ENCODE results near the gene SEC22A. TPM values are rescaled to one million over a fixed set of nuclear protein-coding genes. Genes with fewer than 3 reads are reported as not detected.

SEC22A gene
- total and polyA plus RNA-seq, 2 of the 13 experiments (the other 11 are each of a cell fraction or from before 2014, with no cell fraction given), result 14.1 to 17.3 TPM

- no peak for DNase-seq (ENCODE audit: low spot score)
- H2AFZ ChIP-seq (ENCODE audit: low read length), result no peak overlapping the region
- H3K4me2 ChIP-seq (ENCODE audit: low read depth, low read length), result no peak overlapping the region
- ChIA-PET POLR2A (no interaction called here), CTCF (ENCODE audit: low intra/inter-chr PET ratio, low total read pairs) (no interaction called here)
- H3K27me3 ChIP-seq (ENCODE audit: control insufficient read depth in 1 of 2, insufficient read depth in 2 of 2, low read length in 2 of 2), result no peaks in the 10 kb centered on the region
- BruUV-seq (replicated peaks), result no TSS peak
- H3K9me3 ChIP-seq (ENCODE audit: low read length), result no peaks in the 10 kb centered on the region
- TF ChIP-seq ZNF839 (CRISPR knock-in tag; IDR thresholded peaks at IDR 0.05; ENCODE audit: borderline replicate concordance) (no peak), ZNF770 (CRISPR knock-in tag; IDR thresholded peaks at IDR 0.05) (peak; percentile 90)
- WGBS (ENCODE audit: low lambda C conversion rate), result 81% methylated on average over 2 of the region's 2 CpGs
- no peak overlapping the region for H3K27ac ChIP-seq (ENCODE audit: extremely low read length, insufficient read depth, low read length)
- FAIRE-seq, result no peak
- peaks cover 7 to 25% of the 10 kb centered on the region in 2 experiments; a peak in 4 of 5 replicates for H3K36me3 ChIP-seq (replicated peaks in 1 of 2; ENCODE audit: control insufficient read depth in 1 of 2, insufficient read depth in 2 of 2, low read length in 2 of 2)
- no peaks in the 10 kb centered on the region for H3K79me2 ChIP-seq (ENCODE audit: insufficient read depth, low read length)
- ATAC-seq, result no peak
- no peaks in the 10 kb centered on the region for H4K20me1 ChIP-seq (ENCODE audit: insufficient read depth, low read length)
- peaks cover 14% of the 10 kb centered on the region for H3K4me1 ChIP-seq (ENCODE audit: insufficient read depth, low read length)
- H3K4me3 ChIP-seq (replicated peaks in 1 of 3; ENCODE audit: insufficient read depth in 1 of 3, low read depth in 2 of 3, low read length in 3 of 3), result no peak overlapping the region
- H3K9ac ChIP-seq (ENCODE audit: insufficient read depth, low read depth, low read length), result no peak overlapping the region
- intact Hi-C loops (cut with micrococcal nuclease; ENCODE audit: unreplicated experiment) (no loop called here), in situ Hi-C loops (cut with HindIII; ENCODE audit: extremely low pct_ligation_motif_present, low pct_unique_long_range_greater_than_20kb) (no loop called here)
Observed at GRCh38 chr3:123168605-123169004, 33.1 kb upstream of the SEC22A start.

- Histone ChIP-seq H3K4me3 (replicated peaks in 1 of 3; ENCODE audit: insufficient read depth in 1 of 3, low read depth in 2 of 3, low read length in 3 of 3) (no peak overlapping the region), H3K27ac (ENCODE audit: extremely low read length, insufficient read depth, low read length) (no peak overlapping the region), H3K79me2 (ENCODE audit: insufficient read depth, low read length) (no peaks in the 10 kb centered on the region), H3K36me3 (replicated peaks in 1 of 2; ENCODE audit: control insufficient read depth in 1 of 2, insufficient read depth in 2 of 2, low read length in 2 of 2) (peaks cover 3 to 19% of the 10 kb centered on the region in 2 experiments; a peak in 4 of 5 replicates), H3K9ac (ENCODE audit: insufficient read depth, low read depth, low read length) (no peak overlapping the region), H3K4me2 (ENCODE audit: low read depth, low read length) (no peak overlapping the region), H3K4me1 (ENCODE audit: insufficient read depth, low read length) (peaks cover 14% of the 10 kb centered on the region), H2AFZ (ENCODE audit: low read length) (no peak overlapping the region), H3K9me3 (ENCODE audit: low read length) (no peaks in the 10 kb centered on the region), H3K27me3 (ENCODE audit: control insufficient read depth in 1 of 2, insufficient read depth in 2 of 2, low read length in 2 of 2) (no peaks in the 10 kb centered on the region), H4K20me1 (ENCODE audit: insufficient read depth, low read length) (no peaks in the 10 kb centered on the region)
- 43% methylated on average over 3 of the region's 5 CpGs for WGBS (ENCODE audit: low lambda C conversion rate)
- CTCF ChIA-PET (ENCODE audit: low intra/inter-chr PET ratio, low total read pairs), result no interaction called here
- in situ Hi-C loops (cut with HindIII; ENCODE audit: extremely low pct_ligation_motif_present, low pct_unique_long_range_greater_than_20kb) (no loop called here), intact Hi-C loops (cut with micrococcal nuclease; ENCODE audit: unreplicated experiment) (no loop called here)
- ATAC-seq (peak; percentile 69), FAIRE-seq (no peak), DNase-seq (ENCODE audit: low spot score) (no peak)
- POLR2A ChIA-PET, result no interaction called here
- no TSS peak for BruUV-seq (replicated peaks)
- TF ChIP-seq ZNF207 (IDR thresholded peaks at IDR 0.05; ENCODE audit: borderline replicate concordance) (no peak), CBFB (CRISPR knock-in tag; IDR thresholded peaks at IDR 0.05) (no peak), NCOA2 (CRISPR knock-in tag; IDR thresholded peaks at IDR 0.05) (no peak), ATF1 (CRISPR knock-in tag; IDR thresholded peaks at IDR 0.05) (no peak), MAX (IDR thresholded peaks at IDR 0.05) (no peak), AHDC1 (CRISPR knock-in tag; IDR thresholded peaks at IDR 0.05; ENCODE audit: borderline replicate concordance) (no peak), ZSCAN22 (CRISPR knock-in tag; IDR thresholded peaks at IDR 0.05) (no peak), NONO (IDR thresholded peaks at IDR 0.05) (no peak), NONO (CRISPR knock-in tag; conservative IDR thresholded peaks at IDR 0.05) (no peak), ZNF10 (CRISPR knock-in tag; IDR thresholded peaks at IDR 0.05; ENCODE audit: borderline replicate concordance, low read depth) (no peak)
Observed at GRCh38 chr3:123169492-123169929, 32.2 kb upstream of the SEC22A start.
